ENCODE results near the gene UGT1A1.

The UGT1A1 gene

GRCh38 chr2:233758849-233759248, 1.2 kb upstream of the UGT1A1 start:
- no peak for DNase-seq

GRCh38 chr2:233761040-233761769, 1.1 kb downstream of the UGT1A1 start:
- no peak for DNase-seq

- no peak for DNase-seq
Measured at GRCh38 chr2:233764264-233764663, 4.2 kb downstream of the UGT1A1 start.

GRCh38 chr2:233764761-233765160, 4.7 kb downstream of the UGT1A1 start:
- DNase-seq: no peak

- no peak for DNase-seq
Measured at GRCh38 chr2:233766416-233766815, 6.3 kb downstream of the UGT1A1 start.

GRCh38 chr2:233768076-233768475, 8.0 kb downstream of the UGT1A1 start:
- DNase-seq: no peak

- no peak for DNase-seq
Measured at GRCh38 chr2:233769260-233769659, 9.2 kb downstream of the UGT1A1 start.

- DNase-seq: no peak
Measured at GRCh38 chr2:233772153-233772552, 12.1 kb downstream of the UGT1A1 start.

GRCh38 chr2:233772583-233772982, 12.5 kb downstream of the UGT1A1 start:
- DNase-seq: no peak

- DNase-seq: no peak
Measured at GRCh38 chr2:233773854-233774253, 13.8 kb downstream of the UGT1A1 start.

- no peak for DNase-seq
Measured at GRCh38 chr2:233775414-233775813, 15.3 kb downstream of the UGT1A1 start.

- DNase-seq: no peak
Measured at GRCh38 chr2:233778030-233778429, 18.0 kb downstream of the UGT1A1 start, which contains the start of gene MROH2A. Gene MROH2A, plus strand, starts transcription at chr2:233778330. Its CDS starts 1,029 bp downstream, at chr2:233779359.

GRCh38 chr2:233779722-233780121, 19.7 kb downstream of the UGT1A1 start:
- DNase-seq: no peak

GRCh38 chr2:233780771-233781170, 20.7 kb downstream of the UGT1A1 start:
- no peak for DNase-seq

GRCh38 chr2:233789554-233789953, 29.5 kb downstream of the UGT1A1 start:
- no peak for DNase-seq

GRCh38 chr2:233791151-233791882, 31.2 kb downstream of the UGT1A1 start:
- DNase-seq: no peak

GRCh38 chr2:233791883-233792329, 31.8 kb downstream of the UGT1A1 start:
- DNase-seq: no peak

- no peak for DNase-seq
Measured at GRCh38 chr2:233792720-233793119, 32.6 kb downstream of the UGT1A1 start.

GRCh38 chr2:233793465-233794127, 33.5 kb downstream of the UGT1A1 start:
- no peak for DNase-seq

GRCh38 chr2:233794128-233794658, 34.1 kb downstream of the UGT1A1 start:
- no peak for DNase-seq

GRCh38 chr2:233795735-233796171, 35.7 kb downstream of the UGT1A1 start:
- no peak for DNase-seq

- no peak for DNase-seq
Measured at GRCh38 chr2:233796254-233796653, 36.2 kb downstream of the UGT1A1 start.
